Measurements from ENCODE around the gene MMAB.

DNA sequence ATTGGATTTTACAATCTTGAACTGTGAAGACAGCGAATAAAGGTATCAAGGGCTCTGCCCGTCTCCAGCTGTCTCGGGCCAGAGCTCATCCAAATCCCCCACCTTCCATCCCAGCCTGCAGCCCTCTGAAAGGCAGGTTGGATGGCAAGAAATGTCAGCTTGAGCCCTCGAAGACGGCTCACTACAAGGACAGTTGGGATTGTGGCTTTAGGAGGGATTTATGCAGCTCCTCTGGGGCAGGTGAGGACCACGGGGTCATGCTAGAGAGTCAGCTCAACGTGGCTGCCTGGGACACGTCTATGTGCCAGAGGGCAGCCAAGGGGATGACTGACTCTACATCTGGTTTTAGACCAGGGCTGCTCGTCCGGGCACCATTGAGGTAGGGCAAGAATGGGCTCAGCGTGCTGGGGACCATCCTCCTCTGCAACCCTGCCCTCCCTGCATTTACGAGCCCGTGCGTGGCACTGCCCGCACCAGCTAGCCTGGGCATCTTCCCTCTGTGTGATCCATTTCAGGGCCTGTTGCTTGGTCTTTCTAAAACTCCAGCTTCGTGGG is 16.5 kb upstream of the MMAB start:
- TF ChIP-seq, protein P1, sequence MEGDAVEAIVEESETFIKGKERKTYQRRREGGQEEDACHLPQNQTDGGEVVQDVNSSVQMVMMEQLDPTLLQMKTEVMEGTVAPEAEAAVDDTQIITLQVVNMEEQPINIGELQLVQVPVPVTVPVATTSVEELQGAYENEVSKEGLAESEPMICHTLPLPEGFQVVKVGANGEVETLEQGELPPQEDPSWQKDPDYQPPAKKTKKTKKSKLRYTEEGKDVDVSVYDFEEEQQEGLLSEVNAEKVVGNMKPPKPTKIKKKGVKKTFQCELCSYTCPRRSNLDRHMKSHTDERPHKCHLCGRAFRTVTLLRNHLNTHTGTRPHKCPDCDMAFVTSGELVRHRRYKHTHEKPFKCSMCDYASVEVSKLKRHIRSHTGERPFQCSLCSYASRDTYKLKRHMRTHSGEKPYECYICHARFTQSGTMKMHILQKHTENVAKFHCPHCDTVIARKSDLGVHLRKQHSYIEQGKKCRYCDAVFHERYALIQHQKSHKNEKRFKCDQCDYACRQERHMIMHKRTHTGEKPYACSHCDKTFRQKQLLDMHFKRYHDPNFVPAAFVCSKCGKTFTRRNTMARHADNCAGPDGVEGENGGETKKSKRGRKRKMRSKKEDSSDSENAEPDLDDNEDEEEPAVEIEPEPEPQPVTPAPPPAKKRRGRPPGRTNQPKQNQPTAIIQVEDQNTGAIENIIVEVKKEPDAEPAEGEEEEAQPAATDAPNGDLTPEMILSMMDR (conservative IDR thresholded peaks at IDR 0.05; ENCODE audit: low read depth, low read length), result no peak
- no peak for TF ChIP-seq EZH2 (IDR thresholded peaks at IDR 0.05; ENCODE audit: borderline replicate concordance, low read depth, low read length, poor library complexity, severe bottlenecking)
